Measurements from ENCODE around the gene NEK6.
A peak's percentile ranks its signal among the peaks of the same experiment; 100 is the strongest.

Gene NEK6

DNA sequence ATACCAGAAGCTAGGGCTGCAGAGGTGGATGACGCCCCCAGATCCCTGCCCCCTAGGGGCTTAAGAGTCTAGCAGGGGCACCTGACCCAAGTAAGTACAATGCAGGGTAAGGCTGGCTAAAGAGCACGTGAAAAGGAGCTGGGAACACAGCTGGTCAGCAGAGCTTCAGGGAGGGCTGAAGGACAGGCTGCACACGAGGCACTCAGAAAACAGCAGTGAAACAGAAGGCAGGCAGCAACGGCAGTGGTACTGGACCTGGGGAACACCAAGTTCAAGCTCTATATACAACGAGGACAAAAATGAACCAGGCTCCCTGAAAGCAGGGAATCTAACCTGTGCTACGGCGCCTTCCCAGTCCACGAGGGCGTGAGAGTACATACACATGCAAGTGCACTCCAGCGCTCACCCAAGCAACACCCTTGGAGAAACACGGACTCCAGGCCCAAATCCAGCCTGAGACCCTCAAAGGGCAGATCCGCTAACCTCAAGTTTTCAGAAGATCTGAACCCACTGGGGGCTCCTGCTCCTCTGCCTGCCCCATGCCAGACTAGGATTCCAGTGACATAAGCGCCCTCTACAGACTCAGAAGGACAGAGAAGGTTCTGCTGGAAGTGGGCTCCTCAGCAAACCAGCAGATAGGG, 100.1 kb downstream of the NEK6 start:
- no peak overlapping the region for H3K4me3 ChIP-seq (ENCODE audit: low read length)
- DNase-seq (ENCODE audit: low read depth), result peak; percentile 63
- TF ChIP-seq, protein P1, sequence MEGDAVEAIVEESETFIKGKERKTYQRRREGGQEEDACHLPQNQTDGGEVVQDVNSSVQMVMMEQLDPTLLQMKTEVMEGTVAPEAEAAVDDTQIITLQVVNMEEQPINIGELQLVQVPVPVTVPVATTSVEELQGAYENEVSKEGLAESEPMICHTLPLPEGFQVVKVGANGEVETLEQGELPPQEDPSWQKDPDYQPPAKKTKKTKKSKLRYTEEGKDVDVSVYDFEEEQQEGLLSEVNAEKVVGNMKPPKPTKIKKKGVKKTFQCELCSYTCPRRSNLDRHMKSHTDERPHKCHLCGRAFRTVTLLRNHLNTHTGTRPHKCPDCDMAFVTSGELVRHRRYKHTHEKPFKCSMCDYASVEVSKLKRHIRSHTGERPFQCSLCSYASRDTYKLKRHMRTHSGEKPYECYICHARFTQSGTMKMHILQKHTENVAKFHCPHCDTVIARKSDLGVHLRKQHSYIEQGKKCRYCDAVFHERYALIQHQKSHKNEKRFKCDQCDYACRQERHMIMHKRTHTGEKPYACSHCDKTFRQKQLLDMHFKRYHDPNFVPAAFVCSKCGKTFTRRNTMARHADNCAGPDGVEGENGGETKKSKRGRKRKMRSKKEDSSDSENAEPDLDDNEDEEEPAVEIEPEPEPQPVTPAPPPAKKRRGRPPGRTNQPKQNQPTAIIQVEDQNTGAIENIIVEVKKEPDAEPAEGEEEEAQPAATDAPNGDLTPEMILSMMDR (conservative IDR thresholded peaks at IDR 0.05; ENCODE audit: low read depth, low read length), result peak; percentile 43

DNA sequence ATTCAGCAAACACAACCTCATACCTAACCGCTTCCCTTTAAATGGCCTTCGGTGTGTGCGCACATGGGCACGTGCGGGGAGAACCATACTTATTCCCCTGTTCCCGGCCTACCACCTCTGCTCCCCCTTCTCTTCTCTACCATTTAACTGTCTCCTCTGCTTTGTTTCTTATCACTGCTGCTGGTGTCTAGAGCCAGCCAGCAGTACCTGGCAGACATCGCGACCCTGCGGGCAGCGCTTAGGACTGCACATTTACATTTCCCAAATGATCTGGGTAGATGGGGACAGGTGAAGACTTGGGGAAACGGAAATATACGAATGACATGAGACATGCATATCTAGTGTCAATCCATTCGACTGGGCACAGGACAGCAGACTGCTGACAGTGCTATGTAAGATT, 100.9 kb downstream of the NEK6 start:
- no peak overlapping the region for H3K4me3 ChIP-seq (ENCODE audit: low read length)
- no peak for DNase-seq (ENCODE audit: low read depth)
- TF ChIP-seq, protein P1 (conservative IDR thresholded peaks at IDR 0.05; ENCODE audit: low read depth, low read length), result no peak

DNA sequence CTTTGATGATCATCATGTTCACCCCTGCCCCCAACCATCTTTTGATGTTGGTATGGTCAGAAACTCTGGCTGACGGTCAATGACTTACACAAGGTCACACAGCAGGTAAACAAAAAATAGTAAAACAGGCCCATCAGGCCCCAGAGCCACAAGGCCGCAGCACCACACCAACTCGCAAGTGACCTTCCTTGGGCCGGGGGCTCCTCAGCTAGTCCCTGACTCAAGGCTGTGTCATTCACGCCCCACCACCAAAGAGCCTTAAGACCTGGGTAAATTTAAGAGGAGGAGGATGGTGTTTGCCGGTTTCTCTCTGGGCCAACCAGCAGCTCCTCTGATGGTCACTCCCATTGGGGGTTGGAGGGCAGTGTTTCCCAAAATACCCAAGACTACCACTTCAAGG, 101.7 kb downstream of the NEK6 start:
- DNase-seq (ENCODE audit: low read depth), result no peak
- TF ChIP-seq, protein P1 (conservative IDR thresholded peaks at IDR 0.05; ENCODE audit: low read depth, low read length), result no peak
- H3K4me3 ChIP-seq (ENCODE audit: low read length), result no peak overlapping the region

DNA sequence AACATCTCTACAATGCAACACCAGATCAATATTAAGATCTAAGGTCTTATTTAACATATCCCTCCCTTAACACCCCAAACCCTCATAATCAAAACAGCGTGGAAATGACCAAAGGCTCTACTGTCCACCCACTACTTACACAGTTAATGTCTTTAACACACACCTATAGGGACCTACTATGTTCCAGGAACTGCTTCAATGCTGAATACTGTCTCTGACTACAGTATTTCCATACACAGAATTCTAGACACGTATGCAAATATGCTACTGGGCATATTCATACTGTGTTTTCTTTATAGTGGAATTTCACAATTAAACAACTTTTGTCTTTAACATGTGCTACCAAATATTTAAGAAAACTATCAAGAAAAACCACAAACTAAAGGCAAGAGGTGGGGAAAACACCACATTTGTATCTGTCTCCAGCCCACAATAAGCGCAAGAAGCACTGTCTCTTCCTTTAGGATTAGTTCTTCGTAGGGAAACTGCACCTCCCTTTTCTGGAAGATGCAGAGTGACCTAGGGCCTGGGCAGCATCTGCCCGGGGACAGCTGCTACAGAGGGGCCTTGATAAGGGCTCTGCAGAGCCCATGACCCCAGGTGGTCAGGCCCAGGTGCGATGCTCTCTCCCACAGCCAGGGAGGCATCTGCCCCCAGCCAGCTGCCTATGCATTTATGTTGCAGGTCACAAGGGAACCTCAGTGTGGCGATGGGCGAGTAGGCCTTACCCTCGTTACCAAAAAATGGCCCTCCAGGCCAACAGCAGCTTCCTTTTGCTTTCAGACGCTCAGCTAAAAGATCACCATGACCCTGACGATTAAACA, 102.3 kb downstream of the NEK6 start:
- TF ChIP-seq, protein P1 (conservative IDR thresholded peaks at IDR 0.05; ENCODE audit: low read depth, low read length), result no peak
- DNase-seq (ENCODE audit: low read depth), result no peak
- no peak overlapping the region for H3K4me3 ChIP-seq (ENCODE audit: low read length)

DNA sequence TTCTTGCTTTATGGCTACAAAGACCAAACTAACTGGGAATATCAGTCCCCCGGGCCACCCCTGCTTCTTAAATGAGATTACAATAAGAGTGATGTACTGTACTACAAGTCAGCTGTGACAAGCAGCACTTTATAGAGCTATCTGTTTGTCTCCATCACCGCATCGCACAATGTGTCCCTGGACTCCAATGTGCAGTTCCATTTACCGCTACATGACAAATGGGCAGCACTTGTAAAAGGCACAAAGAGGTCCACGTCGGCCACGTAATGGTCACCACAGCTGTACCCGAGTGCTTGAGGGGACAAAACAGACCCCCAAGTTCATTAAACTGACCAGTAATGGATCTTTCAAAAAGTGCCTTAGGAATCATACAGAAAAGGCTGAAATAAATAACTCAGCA, 103.4 kb downstream of the NEK6 start:
- no peak for DNase-seq (ENCODE audit: low read depth)

DNA sequence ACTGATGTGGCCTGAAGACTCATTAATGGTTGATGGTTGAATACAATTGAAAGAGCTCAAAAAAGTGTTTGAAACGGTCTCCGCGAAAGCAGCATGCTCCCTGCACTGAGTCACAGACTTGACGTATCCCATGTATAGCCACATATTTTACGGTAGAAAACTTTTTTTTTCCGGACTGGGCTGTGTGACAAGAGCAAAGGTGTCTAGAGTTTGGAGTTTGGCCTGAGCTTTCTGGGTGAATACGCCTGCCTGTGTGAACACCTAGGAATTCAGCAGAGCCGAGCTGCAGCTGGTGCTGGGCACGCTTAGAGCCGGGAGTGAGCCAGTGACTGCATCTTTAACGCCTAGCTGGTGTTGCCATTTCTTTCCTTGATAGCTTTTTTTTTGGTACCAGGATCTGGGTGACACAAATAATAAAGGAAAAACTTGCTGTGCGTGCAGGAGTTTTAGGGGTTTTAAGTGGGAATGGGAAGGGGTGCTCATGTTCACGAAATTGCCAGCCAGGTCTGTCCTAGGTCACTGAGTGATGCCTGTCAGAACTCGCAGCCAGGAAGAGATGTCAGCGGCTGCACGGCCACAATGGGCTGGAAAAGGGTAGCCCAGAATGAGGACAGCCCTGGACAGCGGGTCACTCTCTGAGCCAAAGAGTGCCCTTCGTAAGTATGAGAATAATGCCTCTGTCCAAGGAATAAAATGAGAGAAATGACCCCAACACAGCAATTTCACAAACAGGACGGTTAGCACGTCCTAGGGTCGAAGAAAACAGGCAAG, 105.8 kb downstream of the NEK6 start:
- DNase-seq (ENCODE audit: low read depth), result no peak
- H3K4me3 ChIP-seq (ENCODE audit: low read length), result no peak overlapping the region
- TF ChIP-seq, protein P1 (conservative IDR thresholded peaks at IDR 0.05; ENCODE audit: low read depth, low read length), result no peak

More for the DNA sequence above, 103.4 kb downstream of the NEK6 start:
- TF ChIP-seq, protein P1 (conservative IDR thresholded peaks at IDR 0.05; ENCODE audit: low read depth, low read length), result no peak
- no peak overlapping the region for H3K4me3 ChIP-seq (ENCODE audit: low read length)

Measured in retinal pigment epithelial cell (primary cell).